ENCODE results near the gene CASP1.
"Not testable (repeated sequence)": the region's sequence is repeated elsewhere in the genome, so short reads cannot be mapped to it uniquely, and the experiment has no call there.

The CASP1 gene

GRCh38 chr11:105071089-105071732, 36.3 kb upstream of the CASP1 start:
- H3K36me3 ChIP-seq (ENCODE audit: control insufficient read depth, low read length), result no peaks in the 10 kb centered on the region
- no peaks in the 10 kb centered on the region for H3K27me3 ChIP-seq (ENCODE audit: control insufficient read depth, low read length)
- no peak overlapping the region for H3K4me2 ChIP-seq (ENCODE audit: low read length)
- no peaks in the 10 kb centered on the region for H3K79me2 ChIP-seq (ENCODE audit: control insufficient read depth, low read length)
- H3K9me2 ChIP-seq (replicated peaks; ENCODE audit: control insufficient read depth, low read length), result no peaks in the 10 kb centered on the region
- no peaks in the 10 kb centered on the region for H3F3A ChIP-seq (ENCODE audit: control insufficient read depth, insufficient read depth)
- H3K4me1 ChIP-seq (ENCODE audit: control insufficient read depth, low read length), result no peaks in the 10 kb centered on the region
- no peak overlapping the region for H3K4me3 ChIP-seq (ENCODE audit: low read length)
- no peak for TF ChIP-seq CTCF (IDR thresholded peaks at IDR 0.05; ENCODE audit: low read depth, low read length, poor library complexity, severe bottlenecking)
- no peaks in the 10 kb centered on the region for H4K20me1 ChIP-seq (ENCODE audit: control insufficient read depth, insufficient read depth, low read depth, low read length)
- H3K27ac ChIP-seq (ENCODE audit: low read depth, low read length), result no peak overlapping the region
- H3K9me3 ChIP-seq (ENCODE audit: control insufficient read depth, insufficient read depth, low read length), result no peaks in the 10 kb centered on the region

- Histone ChIP-seq H3K36me3 (ENCODE audit: control insufficient read depth, low read length) (no peaks in the 10 kb centered on the region), H3K27ac (ENCODE audit: low read depth, low read length) (no peak overlapping the region), H4K20me1 (ENCODE audit: control insufficient read depth, insufficient read depth, low read depth, low read length) (no peaks in the 10 kb centered on the region), H3K9me3 (ENCODE audit: control insufficient read depth, insufficient read depth, low read length) (no peaks in the 10 kb centered on the region), H3K4me3 (ENCODE audit: low read length) (no peak overlapping the region), H3K9me2 (replicated peaks; ENCODE audit: control insufficient read depth, low read length) (no peaks in the 10 kb centered on the region), H3K79me2 (ENCODE audit: control insufficient read depth, low read length) (no peaks in the 10 kb centered on the region), H3F3A (ENCODE audit: control insufficient read depth, insufficient read depth) (no peaks in the 10 kb centered on the region), H3K4me1 (ENCODE audit: control insufficient read depth, low read length) (no peaks in the 10 kb centered on the region), H3K27me3 (ENCODE audit: control insufficient read depth, low read length) (no peaks in the 10 kb centered on the region), H3K4me2 (ENCODE audit: low read length) (no peak overlapping the region)
- TF ChIP-seq CTCF (IDR thresholded peaks at IDR 0.05; ENCODE audit: low read depth, low read length, poor library complexity, severe bottlenecking) (no peak), EZH2phosphoT487 (IDR thresholded peaks at IDR 0.05; ENCODE audit: borderline replicate concordance, low read length) (no peak)
These were observed 35.4 kb upstream of the CASP1 start for GRCh38 chr11:105070306-105070705.

GRCh38 chr11:105069749-105070148, 34.8 kb upstream of the CASP1 start:
- H3F3A ChIP-seq (ENCODE audit: control insufficient read depth, insufficient read depth); H4K20me1 ChIP-seq (ENCODE audit: control insufficient read depth, insufficient read depth, low read depth, low read length); H3K9me3 ChIP-seq (ENCODE audit: control insufficient read depth, insufficient read depth, low read length); H3K27me3 ChIP-seq (ENCODE audit: control insufficient read depth, low read length); H3K4me1 ChIP-seq (ENCODE audit: control insufficient read depth, low read length); H3K36me3 ChIP-seq (ENCODE audit: control insufficient read depth, low read length); H3K4me3 ChIP-seq (ENCODE audit: low read length); H3K27ac ChIP-seq (ENCODE audit: low read depth, low read length); H3K9me2 ChIP-seq (replicated peaks; ENCODE audit: control insufficient read depth, low read length); H3K4me2 ChIP-seq (ENCODE audit: low read length); H3K79me2 ChIP-seq (ENCODE audit: control insufficient read depth, low read length): not testable (repeated sequence)

- H3K4me3 ChIP-seq (ENCODE audit: low read length); H3K9me3 ChIP-seq (ENCODE audit: control insufficient read depth, insufficient read depth, low read length); H3K9me2 ChIP-seq (replicated peaks; ENCODE audit: control insufficient read depth, low read length); H3K27ac ChIP-seq (ENCODE audit: low read depth, low read length); H4K20me1 ChIP-seq (ENCODE audit: control insufficient read depth, insufficient read depth, low read depth, low read length); H3K4me1 ChIP-seq (ENCODE audit: control insufficient read depth, low read length); H3K79me2 ChIP-seq (ENCODE audit: control insufficient read depth, low read length); H3K27me3 ChIP-seq (ENCODE audit: control insufficient read depth, low read length); H3F3A ChIP-seq (ENCODE audit: control insufficient read depth, insufficient read depth); H3K36me3 ChIP-seq (ENCODE audit: control insufficient read depth, low read length); H3K4me2 ChIP-seq (ENCODE audit: low read length): not testable (repeated sequence)
These were observed 28.4 kb upstream of the CASP1 start for GRCh38 chr11:105063245-105063941.

Measured in DOHH2 (cell line).